ENCODE data around the gene MYT1.

- TF ChIP-seq CTCF (conservative IDR thresholded peaks at IDR 0.05; ENCODE audit: low read depth, low read length) (no peak), EZH2phosphoT487 (IDR thresholded peaks at IDR 0.05; ENCODE audit: borderline replicate concordance, low read length) (no peak), EZH2 (IDR thresholded peaks at IDR 0.05; ENCODE audit: low read length, unreplicated experiment) (no peak)
Measured at GRCh38 chr20:64234291-64234791, 70.1 kb downstream of the MYT1 start.

Data from PC-3 (cell line).